Activated T-helper 17 cell treated with anti-CD3 and anti-CD28 coated beads, Interleukin-2, amount 50 U/mL, for 72 hours (primary cell): Measurements from ENCODE around the gene HMGCR. TPM values are rescaled to one million over a fixed set of nuclear protein-coding genes. Genes with fewer than 3 reads are reported as not detected.
"Not testable (repeated sequence)": the region's sequence is repeated elsewhere in the genome, so short reads cannot be mapped to it uniquely, and the experiment has no call there.

Experiments used
- ATAC-seq: fragments of 150-1000 bp; cut with Tn5 transposase; replicated peaks from 2 replicates; pipeline ENCODE4 v1.10.0; 2021; ENCODE audit warnings: mild to moderate bottlenecking, moderate library complexity
- H3K27ac Mint-ChIP-seq: one replicate; pipeline ENCODE4 v1.8.0; 2022; ENCODE audit warnings: mixed read lengths
- H3K27me3 Mint-ChIP-seq: one replicate; pipeline ENCODE4 v1.8.0; 2022; ENCODE audit warnings: mixed read lengths
- H3K36me3 Mint-ChIP-seq: one replicate; pipeline ENCODE4 v1.8.0; 2022; ENCODE audit warnings: low read depth, mild to moderate bottlenecking, mixed read lengths
- H3K4me1 Mint-ChIP-seq: one replicate; pipeline ENCODE4 v1.8.0; 2022; ENCODE audit warnings: mixed read lengths
- H3K4me3 Mint-ChIP-seq: one replicate; pipeline ENCODE4 v1.8.0; 2022; ENCODE audit warnings: mild to moderate bottlenecking, mixed read lengths
- H3K9me3 Mint-ChIP-seq: one replicate; pipeline ENCODE4 v1.8.0; 2022; ENCODE audit warnings: mixed read lengths
- total RNA-seq, 2 donors: library from RNA; stranded (reverse); gene quantifications; one replicate each; pipeline ENCODE4 v1.2.3, GENCODE V29; 2022

Gene HMGCR
- 10 to 100 TPM; 47.3 to 49.4 TPM for total RNA-seq

- no peak within 1 kb of the TSS for H3K4me3 Mint-ChIP-seq
- H3K9me3 Mint-ChIP-seq = no peaks in the 10 kb centered on the region
- H3K36me3 Mint-ChIP-seq = peaks cover 22% of the 10 kb centered on the region
- peak; percentile 96 for ATAC-seq
- no peaks in the 10 kb centered on the region for H3K27me3 Mint-ChIP-seq
- H3K4me1 Mint-ChIP-seq = peaks cover 19% of the 10 kb centered on the region
- H3K27ac Mint-ChIP-seq = no peak within 1 kb of the TSS
These were observed at the start of gene HMGCR for GRCh38 chr5:75336615-75337336. HMGCR (plus strand) TSS chr5:75337220; CDS start chr5:75342606, 5,386 bp downstream.

- H3K27ac Mint-ChIP-seq, H3K27me3 Mint-ChIP-seq, H3K36me3 Mint-ChIP-seq, H3K4me3 Mint-ChIP-seq, H3K4me1 Mint-ChIP-seq, ATAC-seq, H3K9me3 Mint-ChIP-seq: not testable (repeated sequence)
These were observed 45.2 kb upstream of the HMGCR start for GRCh38 chr5:75291844-75292243.

- no peak overlapping the region for H3K27ac Mint-ChIP-seq
- no peak for ATAC-seq
- H3K27me3 Mint-ChIP-seq = no peaks in the 10 kb centered on the region
These were observed 36.9 kb upstream of the HMGCR start for GRCh38 chr5:75300084-75300483.

GRCh38 chr5:75303419-75303818, 33.6 kb upstream of the HMGCR start:
- H3K27ac Mint-ChIP-seq = no peak overlapping the region
- H3K4me1 Mint-ChIP-seq = no peaks in the 10 kb centered on the region
- H3K36me3 Mint-ChIP-seq = no peaks in the 10 kb centered on the region
- H3K27me3 Mint-ChIP-seq = no peaks in the 10 kb centered on the region
- H3K9me3 Mint-ChIP-seq = no peaks in the 10 kb centered on the region
- no peak for ATAC-seq
- no peak overlapping the region for H3K4me3 Mint-ChIP-seq

More at GRCh38 chr5:75300084-75300483, 36.9 kb upstream of the HMGCR start:
- no peaks in the 10 kb centered on the region for H3K36me3 Mint-ChIP-seq
- H3K4me3 Mint-ChIP-seq = no peak overlapping the region
- no peaks in the 10 kb centered on the region for H3K9me3 Mint-ChIP-seq
- H3K4me1 Mint-ChIP-seq = no peaks in the 10 kb centered on the region

GRCh38 chr5:75304486-75304885, 32.5 kb upstream of the HMGCR start:
- not testable (repeated sequence) for ATAC-seq, H3K4me3 Mint-ChIP-seq, H3K27me3 Mint-ChIP-seq

GRCh38 chr5:75306746-75307145, 30.3 kb upstream of the HMGCR start:
- no peaks in the 10 kb centered on the region for H3K4me1 Mint-ChIP-seq
- no peak overlapping the region for H3K4me3 Mint-ChIP-seq
- no peak overlapping the region for H3K27ac Mint-ChIP-seq
- peaks cover 9% of the 10 kb centered on the region for H3K27me3 Mint-ChIP-seq
- no peaks in the 10 kb centered on the region for H3K36me3 Mint-ChIP-seq
- no peaks in the 10 kb centered on the region for H3K9me3 Mint-ChIP-seq
- no peak for ATAC-seq

More at GRCh38 chr5:75304486-75304885, 32.5 kb upstream of the HMGCR start:
- not testable (repeated sequence) for H3K9me3 Mint-ChIP-seq, H3K36me3 Mint-ChIP-seq, H3K4me1 Mint-ChIP-seq, H3K27ac Mint-ChIP-seq

GRCh38 chr5:75310212-75310611, 26.8 kb upstream of the HMGCR start:
- Mint-ChIP-seq H3K36me3 (no peaks in the 10 kb centered on the region), H3K9me3 (no peaks in the 10 kb centered on the region), H3K27ac (no peak overlapping the region), H3K27me3 (peaks cover 9% of the 10 kb centered on the region), H3K4me3 (no peak overlapping the region), H3K4me1 (no peaks in the 10 kb centered on the region)
- ATAC-seq = no peak

- not testable (repeated sequence) for H3K4me1 Mint-ChIP-seq, ATAC-seq
These were observed 17.9 kb upstream of the HMGCR start for GRCh38 chr5:75319148-75319547.

GRCh38 chr5:75319638-75320037, 17.4 kb upstream of the HMGCR start:
- Mint-ChIP-seq H3K36me3 (no peaks in the 10 kb centered on the region), H3K4me3 (no peak overlapping the region), H3K27me3 (no peaks in the 10 kb centered on the region), H3K9me3 (no peaks in the 10 kb centered on the region), H3K4me1 (peaks cover 7% of the 10 kb centered on the region), H3K27ac (no peak overlapping the region)
- ATAC-seq = no peak

More at GRCh38 chr5:75319148-75319547, 17.9 kb upstream of the HMGCR start:
- H3K36me3 Mint-ChIP-seq, H3K9me3 Mint-ChIP-seq, H3K27me3 Mint-ChIP-seq, H3K4me3 Mint-ChIP-seq, H3K27ac Mint-ChIP-seq: not testable (repeated sequence)

GRCh38 chr5:75320371-75320770, 16.6 kb upstream of the HMGCR start:
- no peaks in the 10 kb centered on the region for H3K9me3 Mint-ChIP-seq
- no peaks in the 10 kb centered on the region for H3K36me3 Mint-ChIP-seq
- no peak overlapping the region for H3K4me3 Mint-ChIP-seq
- no peak overlapping the region for H3K27ac Mint-ChIP-seq
- no peaks in the 10 kb centered on the region for H3K27me3 Mint-ChIP-seq
- peaks cover 12% of the 10 kb centered on the region for H3K4me1 Mint-ChIP-seq
- no peak for ATAC-seq

- H3K36me3 Mint-ChIP-seq = no peaks in the 10 kb centered on the region
These were observed 15.0 kb upstream of the HMGCR start for GRCh38 chr5:75322066-75322465.

GRCh38 chr5:75324791-75325190, 12.2 kb upstream of the HMGCR start:
- Mint-ChIP-seq H3K27ac (peak overlapping the region; percentile 71), H3K4me3 (peak overlapping the region; percentile 57), H3K27me3 (peaks cover 2% of the 10 kb centered on the region), H3K9me3 (no peaks in the 10 kb centered on the region), H3K36me3 (no peaks in the 10 kb centered on the region), H3K4me1 (peaks cover 14% of the 10 kb centered on the region)
- peak; percentile 86 for ATAC-seq

More at GRCh38 chr5:75322066-75322465, 15.0 kb upstream of the HMGCR start:
- Mint-ChIP-seq H3K27ac (no peak overlapping the region), H3K4me3 (no peak overlapping the region), H3K27me3 (no peaks in the 10 kb centered on the region), H3K9me3 (no peaks in the 10 kb centered on the region), H3K4me1 (peaks cover 14% of the 10 kb centered on the region)
- ATAC-seq = no peak

GRCh38 chr5:75325242-75325641, 11.8 kb upstream of the HMGCR start:
- H3K36me3 Mint-ChIP-seq = no peaks in the 10 kb centered on the region
- peaks cover 2% of the 10 kb centered on the region for H3K27me3 Mint-ChIP-seq
- peak overlapping the region; percentile 57 for H3K4me3 Mint-ChIP-seq
- H3K27ac Mint-ChIP-seq = peak overlapping the region; percentile 71
- peak; percentile 74 for ATAC-seq
- peaks cover 14% of the 10 kb centered on the region for H3K4me1 Mint-ChIP-seq
- H3K9me3 Mint-ChIP-seq = no peaks in the 10 kb centered on the region

GRCh38 chr5:75330404-75330803, 6.6 kb upstream of the HMGCR start:
- ATAC-seq = no peak
- no peaks in the 10 kb centered on the region for H3K9me3 Mint-ChIP-seq
- H3K27ac Mint-ChIP-seq = no peak overlapping the region
- no peaks in the 10 kb centered on the region for H3K36me3 Mint-ChIP-seq
- H3K27me3 Mint-ChIP-seq = peaks cover 2% of the 10 kb centered on the region
- H3K4me1 Mint-ChIP-seq = peaks cover 2% of the 10 kb centered on the region
- no peak overlapping the region for H3K4me3 Mint-ChIP-seq
